ENCODE data around the gene CLCN7.

The CLCN7 gene

DNA sequence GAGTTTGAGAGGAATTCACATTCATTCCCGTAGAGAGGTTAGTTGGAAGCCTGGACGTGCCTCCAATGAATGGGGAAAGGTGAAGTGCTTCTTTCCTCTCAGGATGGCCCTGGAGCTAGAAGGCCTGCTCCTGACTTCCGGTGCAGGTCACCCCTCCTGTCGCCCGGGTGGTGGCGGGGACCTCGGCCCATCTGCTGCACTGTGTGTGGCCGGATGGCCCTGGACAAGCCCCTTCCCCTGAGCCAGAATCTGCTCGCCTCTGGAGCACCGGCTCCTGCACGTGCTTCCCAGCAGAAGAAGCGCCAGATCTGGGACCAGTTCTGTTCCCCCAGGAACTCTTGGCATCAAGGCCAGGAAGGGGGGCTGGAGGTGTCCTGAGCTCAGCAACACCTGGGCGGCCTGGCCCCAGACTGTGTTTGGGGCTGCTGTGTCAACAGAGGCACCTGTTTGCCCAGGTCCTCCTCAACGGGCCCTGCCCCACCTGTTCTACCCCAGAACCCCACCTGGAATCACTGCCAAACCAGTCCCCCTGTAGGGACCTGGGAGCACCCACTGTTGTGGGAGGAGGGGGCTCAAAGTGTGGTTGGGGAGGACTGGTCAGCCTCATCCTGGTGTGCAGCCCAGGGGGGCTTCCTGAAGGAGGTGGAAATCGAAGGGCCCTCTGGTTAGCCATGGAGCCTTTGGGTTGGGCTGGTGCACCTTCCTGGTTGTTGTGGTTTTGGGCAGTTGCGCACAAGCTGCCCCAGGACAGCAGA lies 49.0 kb downstream of the CLCN7 start:
- Histone ChIP-seq H4K20me1 (ENCODE audit: insufficient read depth, low read length) (no peaks in the 10 kb centered on the region), H3K4me2 (ENCODE audit: low read length) (no peak overlapping the region), H3K9ac (ENCODE audit: low read length) (no peak overlapping the region), H3K27me3 (ENCODE audit: low read depth, low read length) (peaks cover 5% of the 10 kb centered on the region; the same call in 1 of the 2 replicates), H3K9me3 (ENCODE audit: insufficient read depth, low read length) (peaks cover 6% of the 10 kb centered on the region; the same call in 1 of the 2 replicates), H3K4me3 (ENCODE audit: low read length) (no peak overlapping the region), H3K4me1 (ENCODE audit: low read length) (no peaks in the 10 kb centered on the region), H3K27ac (ENCODE audit: low read length) (no peak overlapping the region), H3K79me2 (ENCODE audit: low read length) (no peaks in the 10 kb centered on the region), H2AFZ (ENCODE audit: low read depth, low read length) (no peak overlapping the region), H3K36me3 (replicated peaks; ENCODE audit: low read depth, low read length) (peaks cover 2% of the 10 kb centered on the region)
- no peak for TF ChIP-seq EZH2phosphoT487 (IDR thresholded peaks at IDR 0.05; ENCODE audit: low read depth)
- TF ChIP-seq, protein P1, sequence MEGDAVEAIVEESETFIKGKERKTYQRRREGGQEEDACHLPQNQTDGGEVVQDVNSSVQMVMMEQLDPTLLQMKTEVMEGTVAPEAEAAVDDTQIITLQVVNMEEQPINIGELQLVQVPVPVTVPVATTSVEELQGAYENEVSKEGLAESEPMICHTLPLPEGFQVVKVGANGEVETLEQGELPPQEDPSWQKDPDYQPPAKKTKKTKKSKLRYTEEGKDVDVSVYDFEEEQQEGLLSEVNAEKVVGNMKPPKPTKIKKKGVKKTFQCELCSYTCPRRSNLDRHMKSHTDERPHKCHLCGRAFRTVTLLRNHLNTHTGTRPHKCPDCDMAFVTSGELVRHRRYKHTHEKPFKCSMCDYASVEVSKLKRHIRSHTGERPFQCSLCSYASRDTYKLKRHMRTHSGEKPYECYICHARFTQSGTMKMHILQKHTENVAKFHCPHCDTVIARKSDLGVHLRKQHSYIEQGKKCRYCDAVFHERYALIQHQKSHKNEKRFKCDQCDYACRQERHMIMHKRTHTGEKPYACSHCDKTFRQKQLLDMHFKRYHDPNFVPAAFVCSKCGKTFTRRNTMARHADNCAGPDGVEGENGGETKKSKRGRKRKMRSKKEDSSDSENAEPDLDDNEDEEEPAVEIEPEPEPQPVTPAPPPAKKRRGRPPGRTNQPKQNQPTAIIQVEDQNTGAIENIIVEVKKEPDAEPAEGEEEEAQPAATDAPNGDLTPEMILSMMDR (IDR thresholded peaks at IDR 0.05; ENCODE audit: low read depth, low read length), result no peak

DNA sequence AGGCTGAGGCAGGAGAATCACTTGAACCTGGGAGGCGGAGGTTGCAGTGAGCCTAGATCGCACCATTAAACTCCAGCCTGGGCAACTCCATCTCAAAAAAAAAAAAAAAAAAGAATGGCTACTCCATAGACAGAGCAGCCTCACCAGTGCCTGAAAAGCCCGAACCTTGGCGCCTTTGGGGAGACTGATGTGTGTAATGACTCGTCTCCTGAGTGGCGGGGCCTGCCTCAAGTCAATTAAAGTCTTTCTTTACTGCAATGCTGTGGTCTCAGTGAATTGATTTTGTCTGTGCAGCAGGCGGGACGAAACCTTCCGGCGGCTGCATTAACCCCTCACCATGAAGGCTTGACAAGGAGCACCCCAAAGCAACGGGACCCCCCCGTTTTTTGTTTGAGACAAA lies 50.8 kb downstream of the CLCN7 start:
- TF ChIP-seq EZH2phosphoT487 (IDR thresholded peaks at IDR 0.05; ENCODE audit: low read depth), result no peak
- TF ChIP-seq, protein P1 (IDR thresholded peaks at IDR 0.05; ENCODE audit: low read depth, low read length), result no peak
- no peak overlapping the region for H3K4me3 ChIP-seq (ENCODE audit: low read length)
- H3K9ac ChIP-seq (ENCODE audit: low read length), result no peak overlapping the region
- H3K79me2 ChIP-seq (ENCODE audit: low read length), result peaks cover 15% of the 10 kb centered on the region
- peaks cover 2% of the 10 kb centered on the region for H3K36me3 ChIP-seq (replicated peaks; ENCODE audit: low read depth, low read length)
- no peak overlapping the region for H3K27ac ChIP-seq (ENCODE audit: low read length)
- H2AFZ ChIP-seq (ENCODE audit: low read depth, low read length), result no peak overlapping the region
- H3K27me3 ChIP-seq (ENCODE audit: low read depth, low read length), result no peaks in the 10 kb centered on the region
- peaks cover 3% of the 10 kb centered on the region; the same call in 1 of the 2 replicates for H3K4me1 ChIP-seq (ENCODE audit: low read length)
- no peak overlapping the region for H3K4me2 ChIP-seq (ENCODE audit: low read length)
- peaks cover 6% of the 10 kb centered on the region; the same call in 1 of the 2 replicates for H3K9me3 ChIP-seq (ENCODE audit: insufficient read depth, low read length)
- no peaks in the 10 kb centered on the region for H4K20me1 ChIP-seq (ENCODE audit: insufficient read depth, low read length)

DNA sequence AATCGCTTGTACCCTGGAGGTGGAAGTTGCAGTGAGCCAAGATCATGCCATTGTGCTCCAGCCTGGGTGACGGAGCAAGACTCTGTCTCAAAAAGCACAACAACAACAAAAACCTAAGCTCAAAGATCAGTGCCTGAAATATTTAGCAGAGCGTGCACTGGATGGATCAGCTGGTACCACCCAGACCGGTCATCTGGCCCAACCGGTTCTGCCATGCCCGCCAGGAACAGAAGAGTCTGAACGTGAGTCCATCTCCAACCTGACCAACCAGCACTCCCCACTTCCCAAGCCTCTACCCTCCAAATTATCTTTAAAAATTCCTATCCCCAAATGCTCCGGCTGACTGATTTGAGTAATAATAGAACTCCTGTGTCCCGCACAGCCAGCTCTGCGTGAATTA lies 52.8 kb downstream of the CLCN7 start:
- Histone ChIP-seq H3K9me3 (ENCODE audit: insufficient read depth, low read length) (peaks cover 6% of the 10 kb centered on the region; the same call in 1 of the 2 replicates), H3K27ac (ENCODE audit: low read length) (0 out of 2 replicates have a peak overlapping the region, but pooled peaks have one; percentile 90), H2AFZ (ENCODE audit: low read depth, low read length) (no peak overlapping the region), H3K4me2 (ENCODE audit: low read length) (no peak overlapping the region), H3K4me3 (ENCODE audit: low read length) (0 out of 2 replicates have a peak overlapping the region, but pooled peaks have one; percentile 9), H4K20me1 (ENCODE audit: insufficient read depth, low read length) (no peaks in the 10 kb centered on the region), H3K36me3 (replicated peaks; ENCODE audit: low read depth, low read length) (peaks cover 4% of the 10 kb centered on the region), H3K79me2 (ENCODE audit: low read length) (peaks cover 30% of the 10 kb centered on the region), H3K27me3 (ENCODE audit: low read depth, low read length) (no peaks in the 10 kb centered on the region), H3K4me1 (ENCODE audit: low read length) (peaks cover 3% of the 10 kb centered on the region; the same call in 1 of the 2 replicates), H3K9ac (ENCODE audit: low read length) (no peak overlapping the region)
- TF ChIP-seq, protein P1 (IDR thresholded peaks at IDR 0.05; ENCODE audit: low read depth, low read length), result no peak
- TF ChIP-seq EZH2phosphoT487 (IDR thresholded peaks at IDR 0.05; ENCODE audit: low read depth), result no peak

DNA sequence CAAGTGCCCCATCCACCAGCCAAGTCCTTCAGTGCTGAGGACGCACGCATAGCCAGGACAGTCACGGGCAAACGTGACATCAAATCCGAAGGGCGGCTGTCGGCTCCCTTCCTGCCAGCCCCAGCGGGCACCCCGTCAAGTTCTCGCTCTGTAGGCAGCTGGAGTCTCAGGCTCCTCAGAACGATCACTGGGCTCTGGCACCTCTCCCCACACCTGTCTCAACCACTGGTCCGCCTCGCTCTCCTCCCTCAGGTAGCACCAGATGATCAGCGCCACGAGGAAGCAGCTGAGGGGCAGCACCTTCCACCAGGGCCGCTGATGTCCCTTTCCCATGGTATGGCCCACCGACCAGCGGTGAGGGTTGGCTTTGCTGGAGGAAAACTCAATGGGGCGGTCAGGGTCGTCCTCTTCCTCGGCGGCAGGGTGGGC lies 54.7 kb downstream of the CLCN7 start:
- peak overlapping the region; percentile 80 for H3K9ac ChIP-seq (ENCODE audit: low read length)
- H3K4me3 ChIP-seq (ENCODE audit: low read length), result peak overlapping the region; percentile 95
- peaks cover 30% of the 10 kb centered on the region for H3K79me2 ChIP-seq (ENCODE audit: low read length)
- H3K27ac ChIP-seq (ENCODE audit: low read length), result peak overlapping the region; percentile 16
- peaks cover 6% of the 10 kb centered on the region; the same call in 1 of the 2 replicates for H3K9me3 ChIP-seq (ENCODE audit: insufficient read depth, low read length)
- peak overlapping the region; percentile 95 for H3K4me2 ChIP-seq (ENCODE audit: low read length)
- no peak overlapping the region for H2AFZ ChIP-seq (ENCODE audit: low read depth, low read length)
- TF ChIP-seq, protein P1 (IDR thresholded peaks at IDR 0.05; ENCODE audit: low read depth, low read length), result no peak
- TF ChIP-seq EZH2phosphoT487 (IDR thresholded peaks at IDR 0.05; ENCODE audit: low read depth), result no peak
- no peaks in the 10 kb centered on the region for H4K20me1 ChIP-seq (ENCODE audit: insufficient read depth, low read length)
- peaks cover 3% of the 10 kb centered on the region; the same call in 1 of the 2 replicates for H3K4me1 ChIP-seq (ENCODE audit: low read length)
- H3K27me3 ChIP-seq (ENCODE audit: low read depth, low read length), result no peaks in the 10 kb centered on the region
- H3K36me3 ChIP-seq (replicated peaks; ENCODE audit: low read depth, low read length), result peaks cover 4% of the 10 kb centered on the region

All from OCI-LY3 (cell line).